HepG2 (cell line): ENCODE measurements around the gene TMEM135. TPM values are rescaled to one million over a fixed set of nuclear protein-coding genes. Genes with fewer than 3 reads are reported as not detected.

ENCODE experiments used
- ATAC-seq: fragments of 200-7000 bp; cut with Tn5 transposase; 3 replicates; pipeline ENCODE4 v1.9.1; 2020; ENCODE audit warnings: mild to moderate bottlenecking, moderate library complexity
- BruUV-seq: library from RNA; stranded (reverse); fragments of 400-500 nt; replicated peaks from 2 replicates; lab custom pipeline; 2021; lab: Mats Ljungman, UMichigan
- CTCF ChIA-PET: fragments of 300-600 bp; formaldehyde crosslinking; extraction: SDS; loops from one replicate; lab custom pipeline; 2021; ENCODE audit warnings: low total read pairs, inconsistent platforms, low intra/inter-chr PET ratio; lab: Yijun Ruan, JAX
- POLR2A ChIA-PET: fragments of 350-600 bp; sonication (Branson Sonifier 250); formaldehyde crosslinking; loops from one replicate; lab custom pipeline; 2020; ENCODE audit warnings: antibody characterized with exemption, inconsistent platforms; lab: Yijun Ruan, JAX
- DNase-seq: peaks from one replicate; pipeline ENCODE4 v3.0.0-alpha.2; 2015; ENCODE audit warnings: low spot score
- FAIRE-seq: peaks from 3 replicates; lab custom pipeline; 2011; peaks lifted over from hg19 to GRCh38; lab: Jason Lieb, UNC
- H2AFZ ChIP-seq: one replicate; pipeline ENCODE4 v1.6.1; 2011; ENCODE audit warnings: low read length, inconsistent platforms
- H3K27ac ChIP-seq: fragments of 300-600 bp; 3 replicates; pipeline ENCODE4 v1.8.0; 2011; ENCODE audit warnings: mixed run types, mild to moderate bottlenecking, mixed read lengths, low read length, inconsistent platforms; ENCODE audit not compliant: insufficient read depth; ENCODE audit errors: extremely low read length
- H3K27me3 ChIP-seq, 2 experiments: fragments of 200-600 bp in 1 of 2; 2 replicates in 1 of 2; 3 replicates in 1 of 2; pipeline versions ENCODE4 v1.6.0 to v1.8.0; 2011; ENCODE audit warnings: low read length in 2 of 2, mild to moderate bottlenecking in 2 of 2, moderate library complexity in 2 of 2, inconsistent platforms in 1 of 2; ENCODE audit not compliant: insufficient read depth in 2 of 2, control insufficient read depth in 1 of 2
- H3K36me3 ChIP-seq, 2 experiments: fragments of 200-600 bp in 1 of 2; replicated peaks in 1 of 2; 2 replicates in 1 of 2; 3 replicates in 1 of 2; pipeline versions ENCODE4 v1.5.1 to v1.8.0; 2011; ENCODE audit warnings: low read length in 2 of 2, inconsistent platforms in 1 of 2; ENCODE audit not compliant: insufficient read depth in 2 of 2, control insufficient read depth in 1 of 2
- H3K4me1 ChIP-seq: 2 replicates; pipeline ENCODE4 v1.5.1; 2012; ENCODE audit warnings: low read length, inconsistent platforms; ENCODE audit not compliant: insufficient read depth
- H3K4me2 ChIP-seq: 2 replicates; pipeline ENCODE4 v1.6.0; 2011; ENCODE audit warnings: low read depth, low read length, inconsistent platforms
- H3K4me3 ChIP-seq, 3 experiments: fragments of 200-600 bp in 1 of 3; sonication (generic), shearing (Covaris generic) in 1 of 3; replicated peaks in 1 of 3; 2 replicates each; pipeline ENCODE4 v1.5.1; 2011 to 2016; ENCODE audit warnings: low read length in 3 of 3, inconsistent platforms in 2 of 3, low read depth in 2 of 3, mild to moderate bottlenecking in 2 of 3, control low read depth in 1 of 3, mixed read lengths in 1 of 3; ENCODE audit not compliant: insufficient read depth in 1 of 3
- H3K79me2 ChIP-seq: one replicate; pipeline ENCODE4 v1.6.1; 2011; ENCODE audit warnings: low read length, inconsistent platforms; ENCODE audit not compliant: insufficient read depth
- H3K9ac ChIP-seq: 2 replicates; pipeline ENCODE4 v1.6.0; 2011; ENCODE audit warnings: mild to moderate bottlenecking, low read depth, low read length, inconsistent platforms; ENCODE audit not compliant: insufficient read depth
- H3K9me3 ChIP-seq: 2 replicates; pipeline ENCODE4 v1.5.1; 2012; ENCODE audit warnings: mild to moderate bottlenecking, low read length
- H4K20me1 ChIP-seq: 2 replicates; pipeline ENCODE4 v1.6.0; 2011; ENCODE audit warnings: inconsistent platforms, mild to moderate bottlenecking, low read length, moderate library complexity; ENCODE audit not compliant: insufficient read depth
- ARID3A ChIP-seq: IDR thresholded peaks from 2 replicates; pipeline ENCODE4 v1.6.1; 2012; ENCODE audit warnings: low read depth, low read length, improper control_type of control experiment
- MAFF ChIP-seq: IDR thresholded peaks from 2 replicates; pipeline ENCODE4 v1.6.1; 2011; ENCODE audit warnings: low read depth, low read length, improper control_type of control experiment
- MAFK ChIP-seq, 2 experiments: IDR thresholded peaks in 1 of 2; conservative IDR thresholded peaks in 1 of 2; 2 replicates each; pipeline ENCODE4 v1.6.1; 2011; ENCODE audit warnings: improper control_type of control experiment in 2 of 2, low read length in 2 of 2
- MZF1 ChIP-seq: sonication (generic); formaldehyde crosslinking; IDR thresholded peaks from 2 replicates; pipeline ENCODE4 v1.8.1; 2023; ENCODE audit warnings: mild to moderate bottlenecking, missing genetic modification reagents, borderline replicate concordance
- PRDM4 ChIP-seq: sonication (generic); formaldehyde crosslinking; IDR thresholded peaks from 2 replicates; pipeline ENCODE4 v1.9.0; 2021; ENCODE audit warnings: missing genetic modification reagents, borderline replicate concordance
- USF2 ChIP-seq, 2 experiments: sonication (generic) in 1 of 2; formaldehyde crosslinking in 1 of 2; IDR thresholded peaks; 2 replicates each; pipeline versions ENCODE4 v1.5.1 to v1.6.1; 2011 to 2020; ENCODE audit warnings: borderline replicate concordance in 1 of 2, low read depth in 1 of 2, low read length in 1 of 2, mild to moderate bottlenecking in 1 of 2, missing genetic modification reagents in 1 of 2, moderate library complexity in 1 of 2
- ZFX ChIP-seq: sonication (generic); formaldehyde crosslinking; IDR thresholded peaks from 2 replicates; pipeline ENCODE4 v1.4.0; 2020; ENCODE audit warnings: mild to moderate bottlenecking, low read depth, missing genetic modification reagents, moderate library complexity
- ZKSCAN5 ChIP-seq: sonication (generic); formaldehyde crosslinking; IDR thresholded peaks from 2 replicates; pipeline ENCODE4 v1.5.1; 2020; ENCODE audit warnings: mild to moderate bottlenecking, missing genetic modification reagents
- ZNF251 ChIP-seq: sonication (generic); formaldehyde crosslinking; IDR thresholded peaks from 2 replicates; pipeline ENCODE4 v1.9.0; 2021; ENCODE audit warnings: mild to moderate bottlenecking, missing genetic modification reagents
- ZNF275 ChIP-seq: sonication (generic); formaldehyde crosslinking; IDR thresholded peaks from 2 replicates; pipeline ENCODE4 v1.8.0; 2022; ENCODE audit warnings: missing genetic modification reagents, mild to moderate bottlenecking, inconsistent platforms, borderline replicate concordance
- ZNF703 ChIP-seq: sonication (generic); formaldehyde crosslinking; IDR thresholded peaks from 2 replicates; pipeline ENCODE4 v1.5.1; 2020; ENCODE audit warnings: missing genetic modification reagents, mild to moderate bottlenecking, moderate library complexity, borderline replicate concordance
- ZXDC ChIP-seq: sonication (generic); formaldehyde crosslinking; IDR thresholded peaks from 2 replicates; pipeline ENCODE4 v1.5.0; 2020; ENCODE audit warnings: mild to moderate bottlenecking, missing genetic modification reagents
- WGBS: methylation state at CpG from one replicate; pipeline ENCODE4 v1.1.6; 2017; ENCODE audit warnings: low lambda C conversion rate; 5-methylcytosine and 5-hydroxymethylcytosine counted together
- in situ Hi-C: cut with HindIII; loops from 2 replicates; pipeline ENCODE4 v1.10.0; 2017; ENCODE audit warnings: low pct_unique_long_range_greater_than_20kb; ENCODE audit not compliant: extremely low pct_ligation_motif_present
- intact Hi-C: fragments of 100-400 bp; cut with micrococcal nuclease; formaldehyde crosslinking; loops from one replicate; pipeline ENCODE4 v1.10.0; 2022; ENCODE audit not compliant: unreplicated experiment
- polyA plus RNA-seq, 8 experiments: library from polyadenylated mRNA; depleted of rRNA in 3 of 8; stranded (reverse) in 7 of 8; unstranded in 1 of 8; fragments of >200 nt; fragmentation: Illumina TruSeq in 4 of 8; extraction: Trizol in 4 of 8; gene quantifications; 2 replicates each; pipeline versions ENCODE4 v1.2.1 to v1.2.3, GENCODE V29; 2011 to 2016; ENCODE audit warnings: low read depth in 4 of 8, missing spikeins in 1 of 8, mixed read lengths in 1 of 8; ENCODE audit not compliant: insufficient read depth in 1 of 8
- total RNA-seq, 5 experiments: library from RNA; depleted of rRNA; stranded (reverse); fragments of >200 nt; fragmentation: Illumina TruSeq; extraction: Trizol; gene quantifications; 2 replicates each; pipeline ENCODE4 v1.2.3, GENCODE V29; 2016; ENCODE audit warnings: low read depth in 1 of 5

Gene TMEM135
- total and polyA plus RNA-seq, 2 of the 13 experiments (the other 11 are each of a cell fraction or from before 2014, with no cell fraction given), result 36.6 to 88.9 TPM

- TF ChIP-seq ZXDC, result no peak
- TF ChIP-seq ZFX, result no peak
- TF ChIP-seq ZNF251 (CRISPR knock-in tag), result no peak
- TF ChIP-seq ZNF703 (CRISPR knock-in tag), result no peak
- TF ChIP-seq USF2 (IDR thresholded peaks at IDR 0.05; ENCODE audit: low read depth, low read length), result no peak
- no peak for TF ChIP-seq USF2 (CRISPR knock-in tag; IDR thresholded peaks at IDR 0.05; ENCODE audit: borderline replicate concordance)
These were observed 85.1 kb downstream of the TMEM135 start (continued) for GRCh38 chr11:87122852-87123251.

GRCh38 chr11:87125257-87125656 is 87.5 kb downstream of the TMEM135 start:
- Histone ChIP-seq H4K20me1 (peaks cover 63% of the 10 kb centered on the region), H3K27ac (no peak overlapping the region), H2AFZ (no peak overlapping the region), H3K4me2 (no peak overlapping the region), H3K4me3 (no peak overlapping the region), H3K9ac (no peak overlapping the region), H3K4me1 (peaks cover 35% of the 10 kb centered on the region), H3K27me3 (no peaks in the 10 kb centered on the region), H3K9me3 (no peaks in the 10 kb centered on the region), H3K79me2 (peaks cover 23% of the 10 kb centered on the region), H3K36me3 (no peaks in the 10 kb centered on the region)
- intact Hi-C loops, result no loop called here
- ChIA-PET POLR2A (no interaction called here), CTCF (no interaction called here)
- in situ Hi-C loops, result no loop called here
- 98% methylated on average over 2 of the region's 2 CpGs for WGBS
- no peak for FAIRE-seq
- no TSS peak for BruUV-seq
- ATAC-seq, result no peak
- DNase-seq, result no peak
- TF ChIP-seq ZNF275 (CRISPR knock-in tag), result no peak
- no peak for TF ChIP-seq PRDM4 (CRISPR knock-in tag)
- no peak for TF ChIP-seq MAFF
- TF ChIP-seq ZKSCAN5, result no peak
- no peak for TF ChIP-seq ARID3A
- TF ChIP-seq MAFK (conservative IDR thresholded peaks at IDR 0.05 in 1 of 2, IDR thresholded peaks at IDR 0.05 in 1 of 2; ENCODE audit: low read length in 2 of 2), result no peak
- no peak for TF ChIP-seq MZF1 (CRISPR knock-in tag)
